GM12878 (cell line): ENCODE results near the gene COPZ2.

Source experiments
- ASH2L ChIP-seq: fragments of 300-600, 200-600 bp; sonication (generic); IDR thresholded peaks from 2 replicates; pipeline ENCODE4 v1.6.1; 2017; ENCODE audit warnings: low read depth, mild to moderate bottlenecking, borderline replicate concordance
- EZH2 ChIP-seq: IDR thresholded peaks from 2 replicates; pipeline ENCODE4 v1.6.1; 2012; ENCODE audit warnings: low read depth, mild to moderate bottlenecking, control low read depth, inconsistent platforms, low read length, borderline replicate concordance; ENCODE audit not compliant: control insufficient read depth
- RAD21 ChIP-seq: IDR thresholded peaks from 2 replicates; pipeline ENCODE4 v1.6.1; 2011; ENCODE audit warnings: mild to moderate bottlenecking, low read depth, low read length, moderate library complexity; ENCODE audit not compliant: insufficient read depth
- RCOR1 ChIP-seq: conservative IDR thresholded peaks from 2 replicates; pipeline ENCODE4 v1.6.1; 2012; ENCODE audit warnings: low read depth, low read length, improper control_type of control experiment
- TF ChIP-seq, protein P1 (sequence below), 3 experiments: IDR thresholded peaks in 2 of 3; conservative IDR thresholded peaks in 1 of 3; 2 replicates each; pipeline ENCODE4 v1.5.1; 2011; ENCODE audit warnings: low read depth in 3 of 3, low read length in 3 of 3, mild to moderate bottlenecking in 3 of 3, control low read depth in 2 of 3, moderate library complexity in 2 of 3, inconsistent platforms in 1 of 3, mixed read lengths in 1 of 3; ENCODE audit not compliant: control insufficient read depth in 2 of 3, insufficient read depth in 1 of 3; ENCODE audit errors: extremely low read depth in 1 of 3

DNA sequence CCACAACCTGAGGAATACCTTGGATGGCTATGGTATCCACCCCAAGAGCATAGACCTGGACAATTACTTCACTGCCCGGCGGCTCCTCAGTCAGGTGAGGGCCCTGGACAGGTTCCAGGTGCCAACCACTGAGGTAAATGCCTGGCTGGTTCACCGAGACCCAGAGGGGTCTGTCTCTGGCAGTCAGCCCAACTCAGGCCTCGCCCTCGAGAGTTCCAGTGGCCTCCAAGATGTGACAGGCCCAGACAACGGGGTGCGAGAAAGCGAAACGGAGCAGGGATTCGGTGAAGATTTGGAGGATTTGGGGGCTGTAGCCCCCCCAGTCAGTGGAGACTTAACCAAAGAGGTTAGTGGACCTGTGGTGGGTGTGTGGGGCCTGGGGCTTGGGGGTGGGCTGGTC lies 13.7 kb upstream of the COPZ2 start:
- TF ChIP-seq, protein P1, sequence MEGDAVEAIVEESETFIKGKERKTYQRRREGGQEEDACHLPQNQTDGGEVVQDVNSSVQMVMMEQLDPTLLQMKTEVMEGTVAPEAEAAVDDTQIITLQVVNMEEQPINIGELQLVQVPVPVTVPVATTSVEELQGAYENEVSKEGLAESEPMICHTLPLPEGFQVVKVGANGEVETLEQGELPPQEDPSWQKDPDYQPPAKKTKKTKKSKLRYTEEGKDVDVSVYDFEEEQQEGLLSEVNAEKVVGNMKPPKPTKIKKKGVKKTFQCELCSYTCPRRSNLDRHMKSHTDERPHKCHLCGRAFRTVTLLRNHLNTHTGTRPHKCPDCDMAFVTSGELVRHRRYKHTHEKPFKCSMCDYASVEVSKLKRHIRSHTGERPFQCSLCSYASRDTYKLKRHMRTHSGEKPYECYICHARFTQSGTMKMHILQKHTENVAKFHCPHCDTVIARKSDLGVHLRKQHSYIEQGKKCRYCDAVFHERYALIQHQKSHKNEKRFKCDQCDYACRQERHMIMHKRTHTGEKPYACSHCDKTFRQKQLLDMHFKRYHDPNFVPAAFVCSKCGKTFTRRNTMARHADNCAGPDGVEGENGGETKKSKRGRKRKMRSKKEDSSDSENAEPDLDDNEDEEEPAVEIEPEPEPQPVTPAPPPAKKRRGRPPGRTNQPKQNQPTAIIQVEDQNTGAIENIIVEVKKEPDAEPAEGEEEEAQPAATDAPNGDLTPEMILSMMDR (IDR thresholded peaks at IDR 0.05 in 2 of 3, conservative IDR thresholded peaks at IDR 0.05 in 1 of 3; ENCODE audit: control insufficient read depth in 2 of 3, extremely low read depth in 1 of 3, insufficient read depth in 1 of 3, low read depth in 3 of 3, low read length in 3 of 3), result no peak
- TF ChIP-seq RCOR1 (no peak), ASH2L (no peak), EZH2 (no peak), RAD21 (no peak)
